SU-DHL-6 (cell line): ENCODE results near the gene CACTIN.

Experiments
- H2AFZ ChIP-seq: fragments of 200-600 bp; sonication (generic); 2 replicates; pipeline ENCODE4 v1.6.1; 2014; ENCODE audit warnings: low read depth, mild to moderate bottlenecking, moderate library complexity, mixed read lengths, antibody characterized with exemption, low read length; ENCODE audit not compliant: severe bottlenecking
- H3F3A ChIP-seq: fragments of 200-600 bp; shearing (Covaris generic); 2 replicates; pipeline ENCODE4 v1.6.0; 2016; ENCODE audit warnings: antibody characterized with exemption, mild to moderate bottlenecking; ENCODE audit not compliant: insufficient read depth
- H3K27ac ChIP-seq: fragments of 200-600 bp; sonication (generic); 2 replicates; pipeline ENCODE4 v1.5.1; 2016; ENCODE audit warnings: low read depth, mild to moderate bottlenecking, low read length, moderate library complexity, mixed read lengths
- H3K27me3 ChIP-seq: fragments of 200-600 bp; sonication (generic), shearing (Covaris generic); 2 replicates; pipeline ENCODE4 v1.6.0; 2014; ENCODE audit warnings: mild to moderate bottlenecking, low read length
- H3K36me3 ChIP-seq: fragments of 200-600 bp; sonication (generic); 2 replicates; pipeline ENCODE4 v1.6.1; 2014; ENCODE audit warnings: mild to moderate bottlenecking, low read length, mixed read lengths
- H3K4me2 ChIP-seq: fragments of 300-600, 200-600 bp; shearing (Covaris generic), sonication (generic); 2 replicates; pipeline ENCODE4 v1.6.0; 2014; ENCODE audit warnings: low read length, low read depth, mild to moderate bottlenecking; ENCODE audit not compliant: poor library complexity, severe bottlenecking
- H3K4me3 ChIP-seq: fragments of 200-600 bp; sonication (generic); 2 replicates; pipeline ENCODE4 v1.5.1; 2014; ENCODE audit warnings: antibody characterized with exemption, low read length, mild to moderate bottlenecking, mixed read lengths; ENCODE audit not compliant: insufficient read depth, poor library complexity, severe bottlenecking
- H3K79me2 ChIP-seq: fragments of 200-600 bp; sonication (generic); 2 replicates; pipeline ENCODE4 v1.6.1; 2014; ENCODE audit warnings: mild to moderate bottlenecking, low read length, moderate library complexity; ENCODE audit not compliant: insufficient read depth
- H3K9ac ChIP-seq: fragments of 200-600 bp; sonication (generic); 2 replicates; pipeline ENCODE4 v1.7.0; 2014; ENCODE audit warnings: mild to moderate bottlenecking, low read length
- H3K9me2 ChIP-seq: fragments of 200-600 bp; sonication (generic); replicated peaks from 2 replicates; pipeline ENCODE4 v1.6.1; 2014; ENCODE audit warnings: low read length; ENCODE audit not compliant: insufficient read depth
- H3K9me3 ChIP-seq: fragments of 200-600 bp; sonication (generic); 2 replicates; pipeline ENCODE4 v1.6.1; 2014; ENCODE audit warnings: low read length, mixed read lengths; ENCODE audit not compliant: insufficient read depth
- H4K20me1 ChIP-seq: fragments of 200-600 bp; sonication (generic); 2 replicates; pipeline ENCODE4 v1.6.1; 2014; ENCODE audit warnings: low read depth, mild to moderate bottlenecking, antibody characterized with exemption, low read length, moderate library complexity, mixed read lengths
- CTCF ChIP-seq: fragments of 200-600 bp; sonication (generic); IDR thresholded peaks from one replicate; pipeline ENCODE4 v1.5.1; 2017; ENCODE audit warnings: antibody characterized with exemption, mild to moderate bottlenecking, low read length, moderate library complexity; ENCODE audit not compliant: insufficient read depth, poor library complexity, severe bottlenecking
- EZH2phosphoT487 ChIP-seq: fragments of 200-600 bp; sonication (generic), shearing (Covaris generic); conservative IDR thresholded peaks from 2 replicates; pipeline ENCODE4 v1.6.1; 2018; ENCODE audit warnings: mild to moderate bottlenecking, antibody characterized with exemption, low read length, moderate library complexity, mixed read lengths

The CACTIN gene

GRCh38 chr19:3638208-3639193 is 11.9 kb upstream of the CACTIN start:
- H4K20me1 ChIP-seq: no peaks in the 10 kb centered on the region
- H3K27me3 ChIP-seq: no peaks in the 10 kb centered on the region
- H2AFZ ChIP-seq: no peak overlapping the region
- H3K4me2 ChIP-seq: no peak overlapping the region
- no peak overlapping the region for H3K9ac ChIP-seq
- H3K9me3 ChIP-seq: no peaks in the 10 kb centered on the region
- TF ChIP-seq EZH2phosphoT487: no peak
- no peak for TF ChIP-seq CTCF
- H3F3A ChIP-seq: no peaks in the 10 kb centered on the region
- no peak overlapping the region for H3K4me3 ChIP-seq
- no peaks in the 10 kb centered on the region for H3K36me3 ChIP-seq
- H3K9me2 ChIP-seq: no peaks in the 10 kb centered on the region
- H3K79me2 ChIP-seq: no peaks in the 10 kb centered on the region
- H3K27ac ChIP-seq: no peak overlapping the region

- Histone ChIP-seq H3K79me2 (no peaks in the 10 kb centered on the region), H3K9me3 (no peaks in the 10 kb centered on the region), H3F3A (no peaks in the 10 kb centered on the region), H2AFZ (no peak overlapping the region), H3K27ac (no peak overlapping the region), H3K4me2 (no peak overlapping the region), H3K36me3 (no peaks in the 10 kb centered on the region), H3K9me2 (no peaks in the 10 kb centered on the region), H3K27me3 (no peaks in the 10 kb centered on the region), H4K20me1 (no peaks in the 10 kb centered on the region), H3K9ac (no peak overlapping the region), H3K4me3 (no peak overlapping the region)
- TF ChIP-seq CTCF (no peak), EZH2phosphoT487 (no peak)
Observed at GRCh38 chr19:3637621-3638020, 11.0 kb upstream of the CACTIN start.

- Histone ChIP-seq H3K36me3 (no peaks in the 10 kb centered on the region), H3K9me3 (no peaks in the 10 kb centered on the region)
Observed at GRCh38 chr19:3636962-3637361, 10.4 kb upstream of the CACTIN start.

More at GRCh38 chr19:3636962-3637361, 10.4 kb upstream of the CACTIN start:
- Histone ChIP-seq H3K4me3 (no peak overlapping the region), H3K9ac (no peak overlapping the region), H3K27me3 (no peaks in the 10 kb centered on the region), H2AFZ (no peak overlapping the region), H4K20me1 (no peaks in the 10 kb centered on the region), H3K9me2 (no peaks in the 10 kb centered on the region), H3K79me2 (no peaks in the 10 kb centered on the region), H3F3A (no peaks in the 10 kb centered on the region), H3K4me2 (no peak overlapping the region), H3K27ac (no peak overlapping the region)
- TF ChIP-seq EZH2phosphoT487 (no peak), CTCF (no peak)
